DND-41 (cell line): ENCODE data around the gene RFTN1.

ENCODE experiments used
- EZH2 ChIP-seq: IDR thresholded peaks from 3 replicates; pipeline ENCODE4 v1.6.1; 2012; ENCODE audit warnings: borderline replicate concordance, low read depth, mild to moderate bottlenecking, moderate library complexity, low read length, inconsistent platforms; ENCODE audit not compliant: severe bottlenecking
- TF ChIP-seq, protein P1 (sequence below): IDR thresholded peaks from 2 replicates; pipeline ENCODE4 v1.5.1; 2012; ENCODE audit warnings: borderline replicate concordance, low read length, moderate library complexity, mild to moderate bottlenecking; ENCODE audit not compliant: poor library complexity, severe bottlenecking; ENCODE audit errors: extremely low read depth

DNA sequence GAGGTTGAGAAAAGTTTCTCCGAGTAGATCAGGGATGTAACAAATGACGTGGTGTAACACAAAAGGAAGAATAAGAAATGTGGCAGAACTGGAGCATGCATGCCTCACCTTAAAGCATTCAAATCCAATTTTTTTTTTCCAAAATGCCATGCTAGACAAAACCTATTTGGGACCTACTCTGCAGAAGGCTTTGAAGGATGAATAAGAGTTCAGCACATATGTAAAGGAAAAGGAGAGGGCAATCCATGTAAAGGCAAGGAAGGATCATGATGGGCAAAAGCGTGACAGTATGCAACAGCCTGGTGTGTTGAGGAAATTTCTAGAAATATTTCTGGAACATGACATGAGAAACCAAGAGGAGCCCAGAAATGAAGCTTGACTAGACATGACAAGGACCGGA, 132.1 kb downstream of the RFTN1 start:
- TF ChIP-seq, protein P1, sequence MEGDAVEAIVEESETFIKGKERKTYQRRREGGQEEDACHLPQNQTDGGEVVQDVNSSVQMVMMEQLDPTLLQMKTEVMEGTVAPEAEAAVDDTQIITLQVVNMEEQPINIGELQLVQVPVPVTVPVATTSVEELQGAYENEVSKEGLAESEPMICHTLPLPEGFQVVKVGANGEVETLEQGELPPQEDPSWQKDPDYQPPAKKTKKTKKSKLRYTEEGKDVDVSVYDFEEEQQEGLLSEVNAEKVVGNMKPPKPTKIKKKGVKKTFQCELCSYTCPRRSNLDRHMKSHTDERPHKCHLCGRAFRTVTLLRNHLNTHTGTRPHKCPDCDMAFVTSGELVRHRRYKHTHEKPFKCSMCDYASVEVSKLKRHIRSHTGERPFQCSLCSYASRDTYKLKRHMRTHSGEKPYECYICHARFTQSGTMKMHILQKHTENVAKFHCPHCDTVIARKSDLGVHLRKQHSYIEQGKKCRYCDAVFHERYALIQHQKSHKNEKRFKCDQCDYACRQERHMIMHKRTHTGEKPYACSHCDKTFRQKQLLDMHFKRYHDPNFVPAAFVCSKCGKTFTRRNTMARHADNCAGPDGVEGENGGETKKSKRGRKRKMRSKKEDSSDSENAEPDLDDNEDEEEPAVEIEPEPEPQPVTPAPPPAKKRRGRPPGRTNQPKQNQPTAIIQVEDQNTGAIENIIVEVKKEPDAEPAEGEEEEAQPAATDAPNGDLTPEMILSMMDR: no peak
- no peak for TF ChIP-seq EZH2
